ENCODE results near the gene MAPKAPK2. TPM values are rescaled to one million over a fixed set of nuclear protein-coding genes. Genes with fewer than 3 reads are reported as not detected.

Gene MAPKAPK2
- total RNA-seq, 1 experiment from 2014 or later, result 20.7 TPM

DNA sequence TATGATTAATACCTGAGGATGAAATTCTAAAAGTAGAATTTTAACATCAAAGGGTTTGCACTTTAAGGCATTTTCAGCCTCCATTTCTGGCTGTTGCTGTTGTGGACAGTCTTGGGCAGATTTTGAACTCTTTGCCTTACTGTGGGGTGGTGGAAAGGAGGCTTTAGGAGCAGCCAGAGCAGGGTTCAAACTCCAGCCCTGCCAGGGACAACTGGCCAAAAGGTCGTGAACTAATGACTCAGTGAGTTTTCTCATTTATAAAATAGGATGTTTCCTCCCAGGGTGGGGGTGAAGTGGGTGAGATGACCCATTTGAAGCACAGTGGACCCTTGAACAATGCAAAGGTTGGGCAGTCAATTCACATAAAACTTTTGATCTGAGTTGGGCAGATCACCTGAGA, 36.7 kb downstream of the MAPKAPK2 start:
- no peak for DNase-seq (ENCODE audit: low read depth)

DNA sequence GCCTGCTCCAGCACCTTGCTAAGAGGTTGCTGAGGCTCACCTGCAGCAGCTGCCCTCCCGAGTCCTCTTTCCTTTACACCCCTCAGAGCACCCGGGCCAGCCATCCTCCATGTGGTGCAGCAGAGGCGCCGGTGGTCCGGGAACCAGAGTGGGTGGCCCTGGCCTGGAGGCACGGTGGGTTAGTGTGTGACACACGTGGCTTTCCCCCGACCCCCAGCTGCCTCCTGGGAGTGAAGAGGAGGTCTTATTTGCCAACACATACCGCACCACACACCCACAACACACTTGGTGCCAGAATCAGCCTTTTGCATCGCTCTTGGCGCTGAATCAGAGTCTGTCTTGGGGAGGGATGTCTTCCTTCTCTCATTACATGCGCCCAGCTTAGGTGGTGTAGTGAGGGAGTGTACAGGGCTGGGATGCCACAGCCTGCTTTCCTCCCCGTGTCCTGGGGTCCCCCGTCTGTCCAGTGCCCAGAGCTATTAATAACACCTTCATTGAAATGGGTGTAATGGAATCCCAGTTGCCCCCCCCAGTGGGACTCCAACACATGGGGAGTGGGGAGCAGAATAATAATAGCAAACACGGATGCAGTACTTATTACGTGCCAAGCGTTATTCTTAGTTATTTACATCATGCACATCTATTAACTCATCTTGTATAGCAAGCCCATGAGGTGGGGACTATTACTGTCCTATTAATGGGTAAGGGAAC, 38.2 kb downstream of the MAPKAPK2 start:
- DNase-seq (ENCODE audit: low read depth), result peak; percentile 22

DNA sequence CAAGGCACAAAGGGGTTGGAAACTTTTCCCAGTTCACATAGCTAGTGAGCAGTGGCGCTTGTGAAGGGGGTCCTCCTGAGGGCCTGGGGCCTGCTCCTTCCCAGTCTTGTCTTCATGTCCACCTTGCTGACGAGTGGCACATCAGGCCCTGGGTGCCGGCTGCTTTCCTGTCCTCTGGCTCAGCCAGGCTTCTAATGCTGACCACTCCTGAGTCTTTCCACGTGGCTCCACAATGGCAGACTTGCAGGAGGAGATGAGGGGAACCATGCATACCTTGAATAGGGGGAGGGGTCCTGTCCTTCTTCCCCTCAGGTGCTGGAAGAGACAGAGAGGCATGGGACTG, 38.7 kb downstream of the MAPKAPK2 start:
- DNase-seq (ENCODE audit: low read depth), result no peak

DNA sequence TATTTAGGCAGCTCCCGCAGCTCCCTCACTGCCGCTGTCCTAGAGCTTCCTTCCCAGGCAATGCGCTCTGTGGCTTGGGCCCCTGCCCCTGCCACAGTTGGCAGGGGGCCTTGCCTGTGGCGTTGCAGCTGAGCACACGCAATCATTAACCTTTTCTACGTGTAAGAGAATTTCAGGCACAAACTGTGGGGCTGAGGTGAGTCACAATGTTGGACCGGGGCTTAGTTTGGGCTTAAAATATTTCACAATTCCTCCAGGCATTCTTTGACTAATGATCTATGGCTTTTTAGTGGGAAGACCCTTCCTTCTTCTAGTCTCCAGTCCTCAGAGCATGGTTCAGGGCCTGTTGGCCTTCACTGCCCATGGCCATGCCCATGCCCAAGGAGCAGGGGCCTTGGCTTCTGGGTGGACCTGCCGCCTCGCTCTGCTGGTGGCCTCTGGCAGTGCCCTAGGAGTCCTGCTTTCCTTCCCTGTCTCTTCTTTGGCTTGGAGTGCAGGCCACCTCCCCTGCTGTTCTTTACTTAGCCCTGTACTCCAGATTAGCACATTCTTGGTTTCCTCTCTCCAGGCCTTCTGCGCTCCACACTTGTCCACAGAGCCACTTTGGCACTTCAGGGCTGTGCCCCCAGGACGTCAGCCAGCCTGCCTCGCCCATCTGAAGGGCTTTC, 39.2 kb downstream of the MAPKAPK2 start:
- DNase-seq (ENCODE audit: low read depth), result peak; percentile 87

DNA sequence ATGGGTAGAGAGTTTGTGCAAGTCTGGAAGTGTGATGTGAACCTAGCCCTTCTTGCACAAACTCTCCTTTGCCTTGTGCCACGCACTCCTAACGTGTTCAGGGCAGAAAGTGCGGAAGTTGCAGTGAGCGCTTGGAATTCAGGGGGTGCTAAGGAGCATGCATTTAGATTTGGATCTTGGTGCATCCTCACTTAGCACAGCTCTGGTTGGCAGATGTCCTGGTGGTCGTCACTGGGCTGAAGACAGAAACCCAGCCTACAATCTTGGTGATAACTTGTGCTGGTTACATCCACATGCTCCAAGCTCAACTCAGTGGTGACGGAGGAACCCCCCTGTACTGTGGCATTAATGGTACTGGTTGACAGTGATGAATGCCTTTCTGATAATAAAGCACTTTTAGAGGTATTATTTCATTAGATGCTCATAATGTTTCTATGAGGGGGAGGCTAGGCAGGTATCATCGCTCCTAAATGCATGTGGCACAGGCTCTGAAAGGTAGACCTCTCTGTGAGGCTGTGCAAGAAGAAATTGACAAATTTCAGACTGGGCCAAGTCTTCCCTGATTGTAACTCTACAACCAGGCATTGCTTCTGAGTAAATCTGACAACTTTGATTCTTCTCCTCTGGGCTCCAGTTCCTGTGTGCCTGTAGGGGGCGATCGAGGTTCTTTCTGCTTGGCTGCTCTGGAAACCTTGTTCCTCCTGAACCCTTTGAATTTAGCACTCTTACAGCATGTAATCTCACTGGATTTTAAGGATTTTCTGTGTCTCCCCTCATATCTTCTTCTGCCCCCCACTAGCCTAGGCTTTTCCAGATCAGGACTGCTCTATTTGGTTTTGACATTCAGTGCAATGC, 40.6 kb downstream of the MAPKAPK2 start:
- DNase-seq (ENCODE audit: low read depth), result peak; percentile 35

DNA sequence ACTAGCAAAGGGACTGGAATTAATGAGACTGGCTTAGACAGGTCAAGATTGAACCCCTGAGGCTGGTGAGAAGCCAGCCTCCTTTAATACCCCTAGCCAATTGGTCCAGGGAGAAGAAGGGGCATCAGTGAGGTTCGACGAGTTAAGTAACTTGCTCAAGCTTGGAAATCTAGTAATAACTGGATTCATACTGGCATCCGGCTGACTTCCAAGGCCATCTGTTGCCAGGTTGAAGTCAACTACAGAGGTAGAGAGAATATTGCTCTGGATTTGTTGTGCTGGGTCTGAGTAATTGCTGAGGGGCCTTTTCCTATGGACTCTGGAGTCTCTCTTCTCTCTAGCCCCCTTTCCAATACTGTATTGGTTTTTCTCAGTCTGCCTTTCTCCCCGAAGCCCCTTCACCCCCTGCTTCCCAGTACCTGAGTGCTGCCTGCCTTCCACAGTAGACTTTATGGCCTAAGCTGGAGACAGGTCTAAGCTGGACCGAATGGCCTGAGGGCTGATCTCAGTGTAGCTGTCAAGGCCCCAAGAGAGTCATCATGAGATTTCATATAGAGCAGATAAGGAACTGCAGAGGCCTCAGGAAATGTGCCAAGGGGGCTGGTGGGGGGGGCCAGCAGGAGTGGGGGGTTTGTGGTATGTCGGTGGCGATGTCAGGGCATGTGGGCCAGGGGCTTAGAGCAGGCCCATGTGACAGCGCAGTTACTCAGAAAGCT, 43.4 kb downstream of the MAPKAPK2 start:
- DNase-seq (ENCODE audit: low read depth), result no peak

DNA sequence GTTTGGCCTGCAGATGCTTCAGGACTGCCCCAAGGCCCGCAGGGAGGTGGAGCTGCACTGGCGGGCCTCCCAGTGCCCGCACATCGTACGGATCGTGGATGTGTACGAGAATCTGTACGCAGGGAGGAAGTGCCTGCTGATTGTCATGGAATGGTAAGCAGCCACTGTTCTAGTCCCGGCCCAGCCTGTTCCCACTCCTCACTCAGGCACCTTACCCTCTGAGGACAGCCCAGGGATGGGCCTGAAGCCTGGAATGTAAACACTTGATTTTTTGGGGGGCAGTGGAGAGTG, 43.9 kb downstream of the MAPKAPK2 start:
- no peak for DNase-seq (ENCODE audit: low read depth)

DNA sequence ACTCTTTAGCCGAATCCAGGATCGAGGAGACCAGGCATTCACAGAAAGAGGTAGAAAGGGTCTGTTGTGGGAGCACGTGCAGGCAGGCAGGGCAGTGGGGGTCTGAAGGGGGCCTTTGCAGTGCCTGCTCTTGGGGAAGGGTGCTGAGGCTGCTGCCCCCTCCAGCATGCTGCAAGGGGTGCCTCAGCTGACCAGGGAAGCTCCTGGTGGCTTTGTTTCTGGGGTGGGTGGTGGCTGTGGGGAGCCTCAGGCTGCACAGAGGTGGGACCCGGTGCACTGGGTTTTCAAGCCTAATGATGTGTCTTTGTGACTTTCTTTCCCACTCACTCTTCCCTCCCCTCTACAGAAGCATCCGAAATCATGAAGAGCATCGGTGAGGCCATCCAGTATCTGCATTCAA, 44.3 kb downstream of the MAPKAPK2 start:
- DNase-seq (ENCODE audit: low read depth), result no peak

DNA sequence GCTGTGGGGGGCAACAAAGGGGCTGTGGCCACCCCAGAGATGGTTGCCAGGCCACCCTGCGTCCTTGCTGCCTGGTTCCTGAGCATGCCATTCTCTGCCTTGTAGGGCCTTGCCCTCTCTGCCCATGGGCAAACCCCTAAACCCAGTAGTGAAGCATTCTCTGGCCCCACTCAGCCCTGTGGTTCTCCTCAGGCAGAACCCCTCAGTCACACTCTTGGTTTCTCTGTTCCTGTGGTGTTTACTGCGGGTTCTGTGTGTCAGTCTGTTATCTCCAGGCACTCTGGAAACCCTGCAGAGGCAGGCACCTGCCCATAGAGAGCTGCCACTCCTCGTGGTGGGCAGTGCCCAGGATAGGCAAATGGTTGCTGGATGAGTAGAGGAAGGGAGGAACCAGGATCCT, 44.8 kb downstream of the MAPKAPK2 start:
- DNase-seq (ENCODE audit: low read depth), result no peak

DNA sequence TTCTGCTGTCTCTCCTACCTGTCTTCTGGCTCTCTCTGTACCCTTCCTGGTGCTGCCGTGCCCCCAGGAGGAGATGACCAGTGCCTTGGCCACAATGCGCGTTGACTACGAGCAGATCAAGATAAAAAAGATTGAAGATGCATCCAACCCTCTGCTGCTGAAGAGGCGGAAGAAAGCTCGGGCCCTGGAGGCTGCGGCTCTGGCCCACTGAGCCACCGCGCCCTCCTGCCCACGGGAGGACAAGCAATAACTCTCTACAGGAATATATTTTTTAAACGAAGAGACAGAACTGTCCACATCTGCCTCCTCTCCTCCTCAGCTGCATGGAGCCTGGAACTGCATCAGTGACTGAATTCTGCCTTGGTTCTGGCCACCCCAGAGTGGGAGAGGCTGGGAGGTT, 47.8 kb downstream of the MAPKAPK2 start:
- DNase-seq (ENCODE audit: low read depth), result no peak

DNA sequence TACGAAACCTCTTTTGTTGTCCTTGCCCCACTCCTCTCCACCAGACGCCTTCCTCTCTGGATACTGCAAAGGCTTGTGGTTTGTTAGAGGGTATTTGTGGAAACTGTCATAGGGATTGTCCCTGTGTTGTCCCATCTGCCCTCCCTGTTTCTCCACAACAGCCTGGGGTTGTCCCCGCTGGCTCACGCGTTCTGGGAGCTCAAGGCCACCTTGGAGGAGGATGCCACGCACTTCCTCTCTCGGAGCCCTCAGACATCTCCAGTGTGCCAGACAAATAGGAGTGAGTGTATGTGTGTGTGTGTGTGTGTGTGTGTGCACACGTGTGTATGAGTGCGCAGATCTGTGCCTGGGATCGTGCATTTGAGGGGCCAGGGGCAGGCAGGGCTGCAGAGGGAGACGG, 48.3 kb downstream of the MAPKAPK2 start:
- no peak for DNase-seq (ENCODE audit: low read depth)

DNA sequence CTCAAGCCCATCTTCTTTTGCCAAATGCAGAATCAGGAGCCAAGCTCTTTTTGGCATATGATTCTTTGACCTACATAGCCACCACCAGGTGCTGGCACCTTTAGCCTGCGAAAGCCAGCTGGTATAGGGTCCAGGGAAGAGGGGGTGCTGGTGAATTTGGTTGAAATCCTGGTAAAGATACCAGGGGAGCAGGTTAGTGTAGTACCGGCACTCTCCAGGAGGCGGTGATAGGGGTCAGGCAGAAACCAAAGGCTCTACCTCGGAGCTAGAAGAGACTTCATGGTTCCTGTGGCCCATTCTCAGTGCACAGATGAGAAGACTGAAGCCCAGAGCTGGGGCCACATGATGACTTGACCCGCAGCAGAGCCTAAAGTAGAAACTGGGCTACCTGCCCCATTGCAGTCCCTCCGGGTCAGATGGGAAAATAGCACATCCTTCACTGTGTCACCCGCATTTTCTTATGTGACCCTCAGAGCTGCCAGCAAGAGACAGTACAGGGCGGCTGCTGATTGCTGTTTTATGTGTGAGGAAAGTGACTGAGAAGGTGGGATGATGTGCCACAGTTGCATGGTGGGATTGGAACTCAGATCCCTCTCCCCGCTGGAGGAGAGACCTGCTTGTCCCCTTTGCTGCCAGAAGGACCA, 49.9 kb downstream of the MAPKAPK2 start:
- peak; percentile 45 for DNase-seq (ENCODE audit: low read depth)

DNA sequence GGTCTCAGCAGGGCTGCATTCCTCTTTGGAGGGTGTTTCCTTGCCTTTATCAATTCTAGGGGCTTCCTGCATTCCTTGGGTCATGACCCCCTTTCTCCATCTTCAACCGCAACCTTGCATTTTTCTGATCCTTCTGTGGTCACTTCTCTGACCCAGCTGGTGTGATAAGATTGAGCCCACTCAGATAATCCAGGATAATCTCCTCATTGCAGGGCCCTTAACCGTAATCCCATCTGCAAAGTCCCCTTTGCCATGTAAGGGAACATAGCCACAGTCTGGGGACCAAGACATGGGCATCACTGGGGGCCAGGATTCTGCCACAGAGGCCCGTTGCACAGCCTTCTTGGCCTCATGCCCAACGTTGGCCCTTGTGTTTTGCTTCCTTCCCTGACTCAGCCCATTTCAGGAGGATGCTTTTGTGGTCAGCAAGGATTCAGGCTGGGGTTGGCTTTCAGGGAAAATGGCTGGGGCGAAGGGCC, 50.9 kb downstream of the MAPKAPK2 start:
- peak; percentile 71 for DNase-seq (ENCODE audit: low read depth)

DNA sequence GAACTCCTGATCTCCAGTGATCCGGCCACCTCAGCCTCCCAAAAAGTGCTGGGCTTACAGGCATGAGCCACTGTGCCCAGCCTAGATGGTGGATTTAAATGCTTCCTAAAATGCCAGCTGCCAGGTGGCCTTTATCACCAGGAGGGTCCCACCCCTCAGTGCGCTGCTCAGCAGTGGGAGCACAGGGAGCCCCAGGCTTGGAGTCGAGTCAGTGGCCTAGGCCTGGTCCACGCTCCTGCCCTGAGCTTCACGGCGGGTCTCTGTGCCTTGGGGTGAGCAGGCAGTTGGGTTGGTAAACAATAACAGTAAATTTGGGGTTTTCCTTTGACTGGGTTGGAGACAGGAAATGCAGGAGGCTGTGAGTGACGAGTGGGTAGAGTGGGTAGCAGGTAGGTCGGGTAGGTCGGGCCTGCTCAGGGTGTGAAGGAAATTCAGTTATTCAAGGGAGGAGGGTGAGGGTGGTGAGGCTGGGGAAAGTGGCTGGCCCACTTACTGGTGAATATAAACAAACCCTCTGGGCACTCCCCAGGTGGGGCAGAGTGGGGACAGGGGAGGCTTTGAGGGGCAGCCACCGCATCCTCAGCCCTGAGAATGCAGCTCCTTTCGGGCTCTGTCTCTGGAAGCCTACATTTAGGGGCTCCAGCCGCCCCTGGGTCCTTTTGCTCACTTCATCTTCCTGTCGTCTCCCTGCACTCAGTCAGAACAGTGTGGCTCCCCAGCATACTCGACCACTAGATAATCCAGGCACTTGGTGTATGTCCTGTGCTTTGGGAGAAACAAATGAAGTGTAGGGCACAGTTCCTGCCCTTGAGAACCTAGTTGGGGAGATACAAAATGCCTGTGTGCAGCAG, 52.4 kb downstream of the MAPKAPK2 start:
- no peak for DNase-seq (ENCODE audit: low read depth)

DNA sequence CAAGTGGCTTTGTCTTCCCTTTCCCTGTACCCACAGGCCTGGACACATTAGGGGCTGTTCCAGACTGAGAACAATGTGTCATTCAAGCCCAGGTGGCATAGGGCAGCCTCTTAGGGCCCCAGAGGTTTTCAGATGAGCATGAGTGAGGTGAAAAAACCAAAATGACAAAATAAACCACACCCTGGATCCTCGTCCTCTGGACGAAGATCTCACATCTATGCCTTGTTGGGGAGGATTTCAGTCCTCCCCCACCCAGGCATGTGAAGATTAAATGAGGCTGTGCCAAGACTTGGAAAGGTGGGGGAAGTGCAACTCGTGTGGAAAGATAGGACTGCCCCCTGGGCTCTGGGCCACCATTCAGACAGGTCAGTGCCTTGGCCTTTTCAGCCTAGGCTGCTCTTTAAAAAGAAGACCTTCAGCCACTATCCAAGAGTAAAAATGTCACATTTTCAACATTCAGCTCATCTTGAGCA, 53.1 kb downstream of the MAPKAPK2 start:
- DNase-seq (ENCODE audit: low read depth), result no peak

DNA sequence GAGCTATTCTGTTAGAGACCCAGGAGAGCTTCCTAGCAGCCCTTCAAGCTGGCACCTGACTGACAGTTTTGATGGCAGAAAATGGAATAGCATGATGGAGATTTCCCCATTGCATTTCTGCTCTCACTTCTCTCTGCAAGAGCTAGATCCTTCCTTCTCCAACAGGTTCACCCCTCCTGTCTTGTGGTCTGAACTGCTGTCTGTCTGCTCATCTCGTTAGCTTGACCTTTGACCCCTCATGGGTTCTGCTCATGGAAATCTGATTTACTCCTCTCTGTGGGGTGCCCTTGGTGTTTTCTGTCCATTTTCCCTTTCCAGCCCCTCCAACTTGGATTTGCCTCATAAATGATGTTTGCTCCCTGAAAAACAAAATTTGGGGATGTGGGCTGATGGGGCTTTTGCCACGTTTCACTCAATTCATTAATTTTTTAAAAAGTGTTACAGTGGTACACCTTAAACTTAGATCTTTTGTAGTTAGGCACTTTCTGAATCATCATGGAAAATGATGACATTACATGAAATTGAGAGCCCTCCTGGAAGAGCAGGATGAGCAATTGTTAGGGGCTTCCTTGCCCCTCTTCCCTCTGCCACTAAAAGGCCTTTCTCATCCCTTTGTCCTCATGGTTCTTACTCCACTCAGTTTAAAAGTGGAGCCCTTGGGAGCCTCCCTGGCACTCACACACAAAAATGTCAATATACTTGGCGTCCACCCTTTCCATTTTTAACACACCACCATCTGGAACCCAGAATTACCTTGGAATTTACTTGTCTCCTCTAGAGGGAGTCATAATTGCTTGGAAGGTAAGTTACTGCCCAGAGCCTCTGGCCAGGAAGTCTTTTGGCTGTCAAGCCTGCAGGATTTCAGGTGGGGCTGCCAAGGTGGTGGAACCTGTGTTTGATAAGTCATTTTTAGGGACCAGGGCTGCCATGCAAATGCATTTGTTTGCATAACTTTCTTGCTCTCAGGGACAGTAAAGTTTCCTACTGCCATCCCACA, 54.0 kb downstream of the MAPKAPK2 start:
- DNase-seq (ENCODE audit: low read depth), result peak; percentile 33

DNA sequence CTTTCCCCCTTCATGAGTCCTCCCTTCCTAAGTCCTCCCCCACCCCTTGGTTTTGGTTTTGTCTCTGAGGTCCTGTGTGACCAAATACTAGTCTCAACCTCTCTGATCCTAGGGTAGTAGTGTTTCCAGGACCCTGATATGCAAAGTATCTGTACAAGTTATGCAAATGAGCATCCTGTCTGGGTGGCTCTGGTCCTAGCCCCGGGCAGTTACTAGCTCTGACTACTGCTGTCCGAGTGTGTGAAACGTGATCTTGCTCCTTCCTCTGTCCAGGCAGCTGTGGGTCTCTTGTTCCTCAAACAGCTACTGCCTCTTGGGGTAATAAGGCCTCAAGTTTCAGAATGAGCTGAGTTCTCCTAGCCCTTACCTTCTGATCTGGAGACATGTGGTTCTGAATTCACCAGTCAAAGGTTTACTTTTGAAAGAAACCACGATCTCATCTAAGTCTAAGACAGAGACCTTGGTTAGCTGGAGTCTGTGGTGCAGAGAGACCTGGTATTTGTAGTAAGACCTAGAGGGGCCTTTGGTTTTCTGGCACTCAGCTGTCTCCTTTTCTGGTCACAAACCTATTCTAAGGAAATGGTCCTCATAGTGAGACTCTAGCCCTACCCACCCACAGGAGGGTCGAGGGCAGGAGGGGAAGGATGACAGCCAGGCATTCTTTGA, 54.8 kb downstream of the MAPKAPK2 start:
- DNase-seq (ENCODE audit: low read depth), result peak; percentile 81

DNA sequence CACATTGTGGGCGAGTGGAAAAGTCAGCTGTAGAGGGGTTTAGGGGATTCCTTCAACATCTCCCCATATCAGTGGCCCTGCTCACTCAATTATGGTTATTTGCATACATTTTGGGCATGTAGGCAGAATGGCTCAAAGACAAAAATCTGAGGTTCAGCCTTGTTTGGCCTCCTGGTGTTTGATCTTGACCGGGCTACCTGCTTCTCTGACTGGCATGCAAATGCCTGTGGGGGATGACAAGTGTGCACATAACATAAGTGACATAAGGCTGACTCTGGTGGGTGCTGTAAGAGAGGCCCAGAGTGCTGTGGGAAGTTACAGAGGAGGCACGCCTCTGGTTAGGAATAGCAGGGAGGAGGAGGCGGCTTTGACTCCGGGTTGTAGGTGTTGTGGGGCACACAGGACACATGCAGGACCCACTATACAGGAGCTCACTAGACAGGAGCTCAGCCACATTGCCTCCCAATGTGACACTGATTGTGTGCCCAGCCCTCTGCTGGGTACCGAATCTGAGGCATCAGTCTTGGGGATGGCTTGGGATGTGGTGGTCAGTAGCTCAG, 56.5 kb downstream of the MAPKAPK2 start:
- no peak for DNase-seq (ENCODE audit: low read depth)
